ENCODE data around the gene BBS9.

DNA sequence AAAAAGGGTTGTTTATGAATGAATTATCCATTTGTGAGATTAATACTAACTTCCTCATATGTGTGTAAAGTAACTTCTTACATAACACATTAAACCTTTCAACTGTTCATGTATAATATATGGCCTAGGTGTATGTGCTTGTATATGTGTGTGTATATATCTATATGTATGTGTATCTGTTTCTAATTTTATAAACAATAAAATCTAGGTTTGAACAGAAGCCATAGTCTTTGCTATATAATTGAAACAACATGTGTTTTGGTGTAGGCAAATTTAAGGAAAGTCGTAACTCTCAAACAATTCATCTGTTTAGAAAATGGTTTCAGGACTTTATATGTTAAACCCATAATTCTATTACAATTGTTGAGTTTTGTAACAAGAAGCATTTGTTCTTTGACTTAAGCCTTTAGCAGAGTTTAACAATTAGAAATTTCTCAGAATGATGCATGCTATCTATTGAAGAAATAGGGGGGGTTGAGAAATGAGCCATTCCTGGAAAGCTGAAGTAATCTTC is 103.3 kb downstream of the BBS9 start:
- TF ChIP-seq, protein P1, sequence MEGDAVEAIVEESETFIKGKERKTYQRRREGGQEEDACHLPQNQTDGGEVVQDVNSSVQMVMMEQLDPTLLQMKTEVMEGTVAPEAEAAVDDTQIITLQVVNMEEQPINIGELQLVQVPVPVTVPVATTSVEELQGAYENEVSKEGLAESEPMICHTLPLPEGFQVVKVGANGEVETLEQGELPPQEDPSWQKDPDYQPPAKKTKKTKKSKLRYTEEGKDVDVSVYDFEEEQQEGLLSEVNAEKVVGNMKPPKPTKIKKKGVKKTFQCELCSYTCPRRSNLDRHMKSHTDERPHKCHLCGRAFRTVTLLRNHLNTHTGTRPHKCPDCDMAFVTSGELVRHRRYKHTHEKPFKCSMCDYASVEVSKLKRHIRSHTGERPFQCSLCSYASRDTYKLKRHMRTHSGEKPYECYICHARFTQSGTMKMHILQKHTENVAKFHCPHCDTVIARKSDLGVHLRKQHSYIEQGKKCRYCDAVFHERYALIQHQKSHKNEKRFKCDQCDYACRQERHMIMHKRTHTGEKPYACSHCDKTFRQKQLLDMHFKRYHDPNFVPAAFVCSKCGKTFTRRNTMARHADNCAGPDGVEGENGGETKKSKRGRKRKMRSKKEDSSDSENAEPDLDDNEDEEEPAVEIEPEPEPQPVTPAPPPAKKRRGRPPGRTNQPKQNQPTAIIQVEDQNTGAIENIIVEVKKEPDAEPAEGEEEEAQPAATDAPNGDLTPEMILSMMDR (IDR thresholded peaks at IDR 0.05): no peak
- no peak for TF ChIP-seq POLR2A (IDR thresholded peaks at IDR 0.05)

Measured in testis (tissue), 2 donors.